ENCODE data around the gene MEIOSIN.

MEIOSIN gene

GRCh38 chr19:45764945-45765701 lies 31.9 kb downstream of the MEIOSIN start:
- no peak for DNase-seq (ENCODE audit: low read depth)

- no peak for DNase-seq (ENCODE audit: low read depth)
Measured at GRCh38 chr19:45765702-45766295, 32.6 kb downstream of the MEIOSIN start.

- no peak for DNase-seq (ENCODE audit: low read depth)
Measured at GRCh38 chr19:45766296-45766868, 33.1 kb downstream of the MEIOSIN start.

- no peak for DNase-seq (ENCODE audit: low read depth)
Measured at GRCh38 chr19:45766869-45767346, 33.7 kb downstream of the MEIOSIN start.

GRCh38 chr19:45767410-45767880 lies 34.2 kb downstream of the MEIOSIN start:
- DNase-seq (ENCODE audit: low read depth), result no peak

GRCh38 chr19:45767881-45768654 lies 34.8 kb downstream of the MEIOSIN start:
- DNase-seq (ENCODE audit: low read depth), result no peak

- no peak for DNase-seq (ENCODE audit: low read depth)
Measured at GRCh38 chr19:45768655-45768983, 35.4 kb downstream of the MEIOSIN start.

GRCh38 chr19:45768984-45769782 lies 35.9 kb downstream of the MEIOSIN start, which contains the start of gene SIX5:
SIX5 (minus strand) TSS chr19:45769252; CDS start chr19:45768844, 408 bp downstream.
- peak; percentile 89 for DNase-seq (ENCODE audit: low read depth)

- DNase-seq (ENCODE audit: low read depth), result peak; percentile 21
Measured at GRCh38 chr19:45769821-45770191, 36.6 kb downstream of the MEIOSIN start.

- peak; percentile 84 for DNase-seq (ENCODE audit: low read depth)
Measured at GRCh38 chr19:45770192-45771101, 37.2 kb downstream of the MEIOSIN start.

GRCh38 chr19:45771311-45771933 lies 38.2 kb downstream of the MEIOSIN start:
- no peak for DNase-seq (ENCODE audit: low read depth)

- DNase-seq (ENCODE audit: low read depth), result no peak
Measured at GRCh38 chr19:45772130-45772840, 39.0 kb downstream of the MEIOSIN start.

- no peak for DNase-seq (ENCODE audit: low read depth)
Measured at GRCh38 chr19:45772912-45773311, 39.7 kb downstream of the MEIOSIN start.

- DNase-seq (ENCODE audit: low read depth), result no peak
Measured at GRCh38 chr19:45773384-45773783, 40.1 kb downstream of the MEIOSIN start.

GRCh38 chr19:45774765-45775164 lies 41.5 kb downstream of the MEIOSIN start:
- DNase-seq (ENCODE audit: low read depth), result no peak

GRCh38 chr19:45777395-45777961 lies 44.2 kb downstream of the MEIOSIN start:
- no peak for DNase-seq (ENCODE audit: low read depth)

- no peak for DNase-seq (ENCODE audit: low read depth)
Measured at GRCh38 chr19:45778010-45778661, 44.9 kb downstream of the MEIOSIN start.
